Suppressor macrophage treated with lipopolysaccharide for 1 hour (primary cell): ENCODE results near the gene ACOT6.
"Not testable (repeated sequence)": the region's sequence is repeated elsewhere in the genome, so short reads cannot be mapped to it uniquely, and the experiment has no call there.

Experiments
- DNase-seq, 3 donors: peaks; one replicate each; pipeline ENCODE4 v3.0.0-alpha.2; 2020 to 2022

Gene ACOT6

GRCh38 chr14:73612339-73613045, at the start of gene ACOT6:
ACOT6 (plus strand) TSS chr14:73612517; CDS start chr14:73612572, 55 bp downstream.
- peak; percentile 69 to 80 (median 70) for DNase-seq

- peak in 1 of 3 donors; percentile 5 for DNase-seq
Measured at GRCh38 chr14:73562696-73563095, 49.6 kb upstream of the ACOT6 start.

- not testable (repeated sequence) for DNase-seq
Measured at GRCh38 chr14:73566431-73566830, 45.9 kb upstream of the ACOT6 start.

- not testable (repeated sequence) for DNase-seq
Measured at GRCh38 chr14:73566935-73567334, 45.4 kb upstream of the ACOT6 start.

- DNase-seq: no peak
Measured at GRCh38 chr14:73567358-73567757, 45.0 kb upstream of the ACOT6 start.

GRCh38 chr14:73567951-73568885, 44.1 kb upstream of the ACOT6 start:
- no peak for DNase-seq

GRCh38 chr14:73568886-73569184, 43.5 kb upstream of the ACOT6 start:
- not testable (repeated sequence) for DNase-seq

GRCh38 chr14:73569185-73569958, 42.9 kb upstream of the ACOT6 start, which contains the start of gene ACOT2:
ACOT2 (plus strand) TSS chr14:73569213; CDS start chr14:73569241, 28 bp downstream.
- peak; percentile 77 to 82 (median 81) for DNase-seq

- DNase-seq: peak in 2 of 3 donors; percentile 47 to 60
Measured at GRCh38 chr14:73570913-73571312, 41.4 kb upstream of the ACOT6 start.

- DNase-seq: not testable (repeated sequence)
Measured at GRCh38 chr14:73573034-73573433, 39.3 kb upstream of the ACOT6 start.

- not testable (repeated sequence) for DNase-seq
Measured at GRCh38 chr14:73573740-73574139, 38.6 kb upstream of the ACOT6 start.

GRCh38 chr14:73574251-73574650, 38.1 kb upstream of the ACOT6 start:
- peak in 1 of 3 donors; percentile 14 for DNase-seq

GRCh38 chr14:73576391-73576790, 35.9 kb upstream of the ACOT6 start:
- DNase-seq: peak; percentile 32 to 48 (median 46)

- not testable (repeated sequence) for DNase-seq
Measured at GRCh38 chr14:73577214-73577613, 35.1 kb upstream of the ACOT6 start.

- DNase-seq: peak; percentile 33 to 50 (median 36)
Measured at GRCh38 chr14:73582102-73582979, 30.0 kb upstream of the ACOT6 start.

GRCh38 chr14:73588695-73589094, 23.6 kb upstream of the ACOT6 start:
- DNase-seq: no peak

GRCh38 chr14:73589116-73589515, 23.2 kb upstream of the ACOT6 start:
- peak; percentile 16 to 72 (median 17) for DNase-seq

GRCh38 chr14:73590673-73591004, 21.7 kb upstream of the ACOT6 start:
- DNase-seq: not testable (repeated sequence)

- DNase-seq: peak; percentile 49 to 76 (median 54)
Measured at GRCh38 chr14:73591690-73592449, 20.4 kb upstream of the ACOT6 start, which contains the start of gene ACOT4. ACOT4 (plus strand) TSS chr14:73591873; CDS start chr14:73591960, 87 bp downstream.

GRCh38 chr14:73594491-73594890, 17.8 kb upstream of the ACOT6 start:
- no peak for DNase-seq

GRCh38 chr14:73599499-73599898, 12.8 kb upstream of the ACOT6 start:
- no peak for DNase-seq
